HG03469 (cell line): Measurements from ENCODE around the gene PKN1.
"Not testable (repeated sequence)": the region's sequence is repeated elsewhere in the genome, so short reads cannot be mapped to it uniquely, and the experiment has no call there.

Source experiments
- ATAC-seq: cut with Tn5 transposase; IDR thresholded peaks from one replicate; pipeline ENCODE4 v1.9.1; 2021; ENCODE audit warnings: mild to moderate bottlenecking, moderate library complexity, moderate number of reproducible peaks; ENCODE audit not compliant: unreplicated experiment

The PKN1 gene

GRCh38 chr19:14428882-14429416 is 4.2 kb upstream of the PKN1 start:
- ATAC-seq: no peak

- no peak for ATAC-seq
Measured at GRCh38 chr19:14430712-14431111, 2.4 kb upstream of the PKN1 start.

GRCh38 chr19:14433554-14434501 is 722 bp downstream of the PKN1 start:
- ATAC-seq: no peak

- ATAC-seq: no peak
Measured at GRCh38 chr19:14434543-14435319, 1.6 kb downstream of the PKN1 start.

- no peak for ATAC-seq
Measured at GRCh38 chr19:14435320-14436050, 2.4 kb downstream of the PKN1 start.

GRCh38 chr19:14437578-14438140 is 4.6 kb downstream of the PKN1 start:
- no peak for ATAC-seq

- no peak for ATAC-seq
Measured at GRCh38 chr19:14439014-14439413, 5.9 kb downstream of the PKN1 start.

GRCh38 chr19:14440049-14440448 is 6.9 kb downstream of the PKN1 start:
- peak; percentile 47 for ATAC-seq

GRCh38 chr19:14441041-14441938 is 8.2 kb downstream of the PKN1 start:
- ATAC-seq: no peak

GRCh38 chr19:14442891-14443631 is 10.0 kb downstream of the PKN1 start:
- ATAC-seq: no peak

- ATAC-seq: no peak
Measured at GRCh38 chr19:14443632-14444216, 10.6 kb downstream of the PKN1 start.

GRCh38 chr19:14446336-14447036 is 13.4 kb downstream of the PKN1 start:
- ATAC-seq: no peak

- no peak for ATAC-seq
Measured at GRCh38 chr19:14449321-14449720, 16.2 kb downstream of the PKN1 start.

- no peak for ATAC-seq
Measured at GRCh38 chr19:14450168-14450874, 17.2 kb downstream of the PKN1 start.

- no peak for ATAC-seq
Measured at GRCh38 chr19:14450876-14451275, 17.8 kb downstream of the PKN1 start.

- ATAC-seq: not testable (repeated sequence)
Measured at GRCh38 chr19:14452303-14452702, 19.2 kb downstream of the PKN1 start.

GRCh38 chr19:14459703-14460102 is 26.6 kb downstream of the PKN1 start:
- ATAC-seq: no peak
